Mucosa of rectum (tissue), 2 donors: ENCODE data around the gene SMIM26.
A peak's percentile ranks its signal among the peaks of the same experiment; 100 is the strongest.

Source experiments
- H3K27ac ChIP-seq, 2 donors: one replicate each; pipeline ENCODE4 v1.7.0; 2013; ENCODE audit warnings: inconsistent platforms in 2 of 2, low read depth in 2 of 2, low read length in 2 of 2
- H3K27me3 ChIP-seq, 2 donors: one replicate each; pipeline ENCODE4 v1.7.0; 2013; ENCODE audit warnings: low read length in 2 of 2; ENCODE audit not compliant: control insufficient read depth in 2 of 2, insufficient read depth in 2 of 2
- H3K36me3 ChIP-seq, 2 donors: one replicate each; pipeline ENCODE4 v1.7.0; 2013; ENCODE audit warnings: low read length in 2 of 2; ENCODE audit not compliant: control insufficient read depth in 2 of 2, insufficient read depth in 2 of 2
- H3K4me1 ChIP-seq, 2 donors: one replicate each; pipeline ENCODE4 v1.7.0; 2013; ENCODE audit warnings: low read length in 2 of 2, mild to moderate bottlenecking in 1 of 2; ENCODE audit not compliant: control insufficient read depth in 2 of 2, insufficient read depth in 2 of 2
- H3K4me3 ChIP-seq, 2 donors: one replicate each; pipeline ENCODE4 v1.7.0; 2013; ENCODE audit warnings: low read length in 2 of 2
- H3K9ac ChIP-seq, 2 donors: one replicate each; pipeline ENCODE4 v1.7.0; 2013; ENCODE audit warnings: low read length in 2 of 2, low read depth in 1 of 2, mild to moderate bottlenecking in 1 of 2
- H3K9me3 ChIP-seq, 2 donors: one replicate each; pipeline ENCODE4 v1.7.0; 2013; ENCODE audit warnings: low read length in 2 of 2; ENCODE audit not compliant: control insufficient read depth in 2 of 2
- donor health status: healthy.
- donor health status: Normal muscosa, but diverticular disease.

SMIM26 gene

DNA sequence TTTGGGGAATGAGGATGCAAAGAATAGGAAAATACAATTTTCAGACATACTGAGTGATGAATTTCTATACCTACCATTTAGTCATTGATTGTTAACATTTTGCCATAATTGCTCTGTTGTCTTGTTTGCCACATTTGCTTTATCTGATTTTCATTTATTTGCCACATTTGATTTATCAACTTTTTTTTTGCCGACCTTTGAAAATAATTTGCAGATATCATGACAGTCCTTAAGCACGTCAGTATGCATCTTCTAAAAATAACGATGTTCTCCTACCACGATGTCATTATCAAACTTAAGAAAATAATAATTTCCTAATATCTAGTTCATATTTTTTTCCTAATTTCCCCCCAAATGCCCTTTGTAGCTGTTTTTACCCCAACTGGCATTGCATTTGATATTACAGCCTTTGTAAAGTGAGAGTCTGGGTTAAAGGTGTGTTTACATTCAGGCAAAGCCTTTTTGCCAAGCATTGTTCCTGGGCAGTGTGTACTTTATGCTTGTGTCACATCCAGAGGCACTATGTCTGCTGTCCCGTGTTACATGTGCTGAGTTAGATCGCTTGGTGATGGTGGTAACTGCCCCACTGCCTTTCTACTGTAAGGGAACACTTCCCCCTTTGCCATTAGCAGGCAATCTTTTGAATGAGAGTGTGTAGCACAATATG, 33.1 kb upstream of the SMIM26 start:
- H3K9me3 ChIP-seq, result no peaks in the 10 kb centered on the region
- no peak overlapping the region for H3K27ac ChIP-seq
- H3K27me3 ChIP-seq, result no peaks in the 10 kb centered on the region
- no peak overlapping the region for H3K4me3 ChIP-seq
- H3K36me3 ChIP-seq, result peaks cover 49 to 65% of the 10 kb centered on the region in 2 donors
- no peaks in the 10 kb centered on the region for H3K4me1 ChIP-seq
- H3K9ac ChIP-seq, result no peak overlapping the region

GRCh38 chr20:18537651-18538050, 29.6 kb upstream of the SMIM26 start:
- no peak overlapping the region for H3K4me3 ChIP-seq
- H3K9me3 ChIP-seq, result no peaks in the 10 kb centered on the region
- H3K4me1 ChIP-seq, result no peaks in the 10 kb centered on the region
- no peak overlapping the region for H3K9ac ChIP-seq
- no peaks in the 10 kb centered on the region for H3K27me3 ChIP-seq
- no peak overlapping the region for H3K27ac ChIP-seq
- H3K36me3 ChIP-seq, result peaks cover 50 to 58% of the 10 kb centered on the region in 2 donors

- Histone ChIP-seq H3K9ac (no peak overlapping the region), H3K36me3 (peaks cover 58 to 63% of the 10 kb centered on the region in 2 donors), H3K9me3 (no peaks in the 10 kb centered on the region), H3K4me1 (no peaks in the 10 kb centered on the region), H3K27me3 (no peaks in the 10 kb centered on the region), H3K4me3 (no peak overlapping the region), H3K27ac (no peak overlapping the region)
These were observed 25.5 kb upstream of the SMIM26 start for GRCh38 chr20:18541741-18542140.

DNA sequence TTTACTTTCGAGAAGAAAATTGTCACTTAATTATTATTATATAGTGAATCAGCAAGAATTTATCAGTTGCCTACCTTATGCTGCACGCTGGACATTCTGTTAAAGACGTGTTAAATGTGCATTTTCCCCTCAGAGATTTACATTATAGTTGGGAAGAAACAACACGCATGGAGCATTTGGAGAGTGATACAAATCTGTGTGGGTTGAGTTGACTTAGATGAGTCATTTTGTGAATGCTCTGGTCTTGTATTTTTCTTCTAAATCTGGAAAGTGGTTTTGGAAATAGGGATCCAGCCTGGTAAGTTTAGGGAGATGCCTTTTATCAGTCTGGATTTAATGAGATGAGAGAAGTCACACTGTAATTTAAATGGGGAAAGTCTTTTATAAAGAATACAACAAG, 24.0 kb upstream of the SMIM26 start:
- Histone ChIP-seq H3K4me1 (no peaks in the 10 kb centered on the region), H3K9me3 (no peaks in the 10 kb centered on the region), H3K36me3 (peaks cover 54 to 66% of the 10 kb centered on the region in 2 donors), H3K27me3 (no peaks in the 10 kb centered on the region), H3K4me3 (no peak overlapping the region), H3K9ac (no peak overlapping the region), H3K27ac (no peak overlapping the region)

DNA sequence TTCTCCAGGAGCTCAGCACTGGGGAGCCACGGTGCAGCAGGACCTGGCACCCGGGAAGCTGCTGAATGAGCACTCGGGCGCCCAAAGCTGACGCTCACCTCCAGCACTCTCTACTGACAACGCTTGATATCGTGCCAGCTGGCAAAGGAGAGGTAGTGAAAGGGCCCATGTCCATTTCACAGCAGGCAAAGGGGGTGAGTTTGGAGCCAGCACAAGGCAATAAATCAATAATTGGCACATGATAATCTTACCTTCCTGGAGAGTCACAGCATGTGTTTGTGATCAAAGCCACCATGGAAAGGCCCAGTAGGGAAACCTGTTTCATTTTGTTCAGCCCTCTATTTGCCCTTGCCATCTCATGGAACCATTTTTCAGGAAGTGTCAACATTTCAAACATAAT, 23.3 kb upstream of the SMIM26 start:
- Histone ChIP-seq H3K36me3 (peaks cover 54 to 70% of the 10 kb centered on the region in 2 donors), H3K9ac (no peak overlapping the region), H3K27ac (no peak overlapping the region), H3K4me3 (no peak overlapping the region), H3K27me3 (no peaks in the 10 kb centered on the region), H3K4me1 (no peaks in the 10 kb centered on the region), H3K9me3 (no peaks in the 10 kb centered on the region)

- H3K36me3 ChIP-seq, result peaks cover 50 to 67% of the 10 kb centered on the region in 2 donors
- H3K4me3 ChIP-seq, result no peak overlapping the region
- H3K4me1 ChIP-seq, result no peaks in the 10 kb centered on the region
- no peak overlapping the region for H3K27ac ChIP-seq
- no peak overlapping the region for H3K9ac ChIP-seq
- no peaks in the 10 kb centered on the region for H3K27me3 ChIP-seq
- no peaks in the 10 kb centered on the region for H3K9me3 ChIP-seq
These were observed 21.7 kb upstream of the SMIM26 start for GRCh38 chr20:18545566-18545965.

GRCh38 chr20:18548465-18548864, 18.8 kb upstream of the SMIM26 start:
- Histone ChIP-seq H3K9me3 (no peaks in the 10 kb centered on the region), H3K4me1 (no peaks in the 10 kb centered on the region), H3K36me3 (peaks cover 35 to 59% of the 10 kb centered on the region in 2 donors), H3K27ac (no peak overlapping the region), H3K27me3 (no peaks in the 10 kb centered on the region), H3K4me3 (no peak overlapping the region), H3K9ac (no peak overlapping the region)

- Histone ChIP-seq H3K36me3 (peaks cover 35 to 50% of the 10 kb centered on the region in 2 donors), H3K4me3 (no peak overlapping the region), H3K4me1 (no peaks in the 10 kb centered on the region), H3K9me3 (no peaks in the 10 kb centered on the region), H3K27me3 (no peaks in the 10 kb centered on the region), H3K9ac (no peak overlapping the region), H3K27ac (no peak overlapping the region)
These were observed 13.5 kb upstream of the SMIM26 start for GRCh38 chr20:18553746-18554145.

DNA sequence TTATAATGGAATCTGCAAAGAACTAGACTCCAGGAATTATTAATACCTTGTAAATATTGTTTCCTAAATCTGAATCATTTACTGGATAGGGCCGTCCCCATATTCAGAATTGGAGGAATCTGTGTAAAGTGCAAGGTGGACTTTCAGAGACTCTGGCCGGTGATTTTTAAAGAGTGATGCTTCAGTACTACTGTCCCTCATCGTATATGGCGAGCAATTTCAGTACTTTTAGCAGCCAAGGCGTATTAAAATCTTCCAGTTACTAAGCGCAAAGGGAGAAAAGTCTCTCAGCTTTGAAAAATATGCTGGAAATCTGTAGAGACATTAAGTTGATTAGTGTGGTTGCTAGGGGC, 483 bp downstream of the SMIM26 start:
- Histone ChIP-seq H3K27me3 (no peaks in the 10 kb centered on the region), H3K9ac (peak overlapping the region; percentile 92 to 94), H3K27ac (peak overlapping the region; percentile 82 to 84), H3K4me1 (peaks cover 3 to 8% of the 10 kb centered on the region in 2 donors), H3K4me3 (peak overlapping the region; percentile 92 to 93), H3K36me3 (peaks cover 8 to 19% of the 10 kb centered on the region in 2 donors), H3K9me3 (no peaks in the 10 kb centered on the region)

GRCh38 chr20:18571009-18571408, 3.8 kb downstream of the SMIM26 start:
- Histone ChIP-seq H3K27ac (no peak overlapping the region), H3K27me3 (no peaks in the 10 kb centered on the region), H3K9me3 (no peaks in the 10 kb centered on the region), H3K36me3 (peaks cover 8 to 17% of the 10 kb centered on the region in 2 donors), H3K9ac (no peak overlapping the region), H3K4me1 (peaks cover 3 to 8% of the 10 kb centered on the region in 2 donors), H3K4me3 (no peak overlapping the region)
